ENCODE measurements around the gene TMEM198. TPM values are rescaled to one million over a fixed set of nuclear protein-coding genes. Genes with fewer than 3 reads are reported as not detected.

Gene TMEM198
- total and polyA plus RNA-seq, 9 of the 15 experiments (the other 6 are each of a cell fraction or from before 2014, with no cell fraction given) = 0.03 to 3.8 (median 1.0) TPM

DNA sequence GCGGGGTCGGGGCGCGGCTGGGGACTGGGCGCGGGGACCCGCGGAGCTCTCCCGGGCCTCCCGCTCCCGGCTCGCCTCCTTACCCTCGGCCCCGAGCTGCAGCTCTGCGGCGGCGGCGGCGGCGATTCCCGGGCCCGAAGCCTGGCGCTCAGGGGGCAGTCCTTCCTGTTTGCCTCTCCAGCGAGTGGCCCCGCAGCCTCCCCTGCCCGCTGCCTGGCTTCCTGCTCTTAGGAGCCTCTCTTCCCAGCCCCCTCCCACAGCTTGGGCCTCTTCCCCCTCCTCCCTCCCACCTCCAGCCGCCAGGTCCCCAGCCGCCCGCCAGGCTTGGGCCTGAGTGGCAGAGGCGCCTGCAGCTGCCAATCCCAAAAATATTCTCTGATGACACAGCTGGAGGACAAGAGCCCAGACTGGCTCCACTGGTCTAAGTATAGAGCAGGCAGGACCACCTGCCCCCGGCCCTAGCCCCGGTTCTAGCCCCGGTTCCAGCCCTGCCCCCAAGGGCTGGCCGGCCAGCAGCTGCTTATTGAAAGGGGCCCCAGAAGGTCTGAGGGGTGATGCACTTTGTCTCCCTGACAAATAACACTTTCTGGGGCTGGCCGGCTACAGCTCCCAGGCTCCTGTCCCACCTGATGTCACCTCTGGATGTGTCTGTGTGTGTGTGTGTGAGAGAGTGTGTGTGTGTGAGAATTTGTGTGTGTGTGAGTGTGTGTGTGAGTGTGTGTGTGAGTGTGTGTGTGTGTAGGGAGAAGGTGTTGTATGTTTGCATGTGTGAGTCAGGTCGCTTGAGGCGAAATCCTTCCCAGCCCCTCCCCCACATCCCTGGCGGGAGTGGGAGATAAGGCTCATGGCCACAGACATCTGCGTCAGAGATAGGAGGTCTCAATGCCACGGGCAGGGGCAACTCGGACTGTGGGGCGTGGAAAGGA, 27.7 kb downstream of the TMEM198 start, which contains the start of gene OBSL1 (continued):
- TF ChIP-seq CREB1 (IDR thresholded peaks at IDR 0.05) = peak; percentile 62
- TF ChIP-seq CREB1 (CRISPR knock-in tag; IDR thresholded peaks at IDR 0.05) = peak; percentile 57; the same call in 1 of the 2 replicates
- TF ChIP-seq SOX6 (IDR thresholded peaks at IDR 0.05) = peak; percentile 70
- TF ChIP-seq TBL1XR1 (IDR thresholded peaks at IDR 0.05; ENCODE audit: low read length in 2 of 2) = peak in 1 of 2 experiments; percentile 83; a peak in 2 of 4 replicates
- TF ChIP-seq, protein P1, sequence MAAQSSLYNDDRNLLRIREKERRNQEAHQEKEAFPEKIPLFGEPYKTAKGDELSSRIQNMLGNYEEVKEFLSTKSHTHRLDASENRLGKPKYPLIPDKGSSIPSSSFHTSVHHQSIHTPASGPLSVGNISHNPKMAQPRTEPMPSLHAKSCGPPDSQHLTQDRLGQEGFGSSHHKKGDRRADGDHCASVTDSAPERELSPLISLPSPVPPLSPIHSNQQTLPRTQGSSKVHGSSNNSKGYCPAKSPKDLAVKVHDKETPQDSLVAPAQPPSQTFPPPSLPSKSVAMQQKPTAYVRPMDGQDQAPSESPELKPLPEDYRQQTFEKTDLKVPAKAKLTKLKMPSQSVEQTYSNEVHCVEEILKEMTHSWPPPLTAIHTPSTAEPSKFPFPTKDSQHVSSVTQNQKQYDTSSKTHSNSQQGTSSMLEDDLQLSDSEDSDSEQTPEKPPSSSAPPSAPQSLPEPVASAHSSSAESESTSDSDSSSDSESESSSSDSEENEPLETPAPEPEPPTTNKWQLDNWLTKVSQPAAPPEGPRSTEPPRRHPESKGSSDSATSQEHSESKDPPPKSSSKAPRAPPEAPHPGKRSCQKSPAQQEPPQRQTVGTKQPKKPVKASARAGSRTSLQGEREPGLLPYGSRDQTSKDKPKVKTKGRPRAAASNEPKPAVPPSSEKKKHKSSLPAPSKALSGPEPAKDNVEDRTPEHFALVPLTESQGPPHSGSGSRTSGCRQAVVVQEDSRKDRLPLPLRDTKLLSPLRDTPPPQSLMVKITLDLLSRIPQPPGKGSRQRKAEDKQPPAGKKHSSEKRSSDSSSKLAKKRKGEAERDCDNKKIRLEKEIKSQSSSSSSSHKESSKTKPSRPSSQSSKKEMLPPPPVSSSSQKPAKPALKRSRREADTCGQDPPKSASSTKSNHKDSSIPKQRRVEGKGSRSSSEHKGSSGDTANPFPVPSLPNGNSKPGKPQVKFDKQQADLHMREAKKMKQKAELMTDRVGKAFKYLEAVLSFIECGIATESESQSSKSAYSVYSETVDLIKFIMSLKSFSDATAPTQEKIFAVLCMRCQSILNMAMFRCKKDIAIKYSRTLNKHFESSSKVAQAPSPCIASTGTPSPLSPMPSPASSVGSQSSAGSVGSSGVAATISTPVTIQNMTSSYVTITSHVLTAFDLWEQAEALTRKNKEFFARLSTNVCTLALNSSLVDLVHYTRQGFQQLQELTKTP (IDR thresholded peaks at IDR 0.05; ENCODE audit: low read depth in 1 of 2, partially characterized antibody in 2 of 2) = peak in 1 of 2 experiments; percentile 46
- TF ChIP-seq ZNF274 (IDR thresholded peaks at IDR 0.05; ENCODE audit: borderline replicate concordance, low read depth, low read length) = no peak
- TF ChIP-seq, protein P2, sequence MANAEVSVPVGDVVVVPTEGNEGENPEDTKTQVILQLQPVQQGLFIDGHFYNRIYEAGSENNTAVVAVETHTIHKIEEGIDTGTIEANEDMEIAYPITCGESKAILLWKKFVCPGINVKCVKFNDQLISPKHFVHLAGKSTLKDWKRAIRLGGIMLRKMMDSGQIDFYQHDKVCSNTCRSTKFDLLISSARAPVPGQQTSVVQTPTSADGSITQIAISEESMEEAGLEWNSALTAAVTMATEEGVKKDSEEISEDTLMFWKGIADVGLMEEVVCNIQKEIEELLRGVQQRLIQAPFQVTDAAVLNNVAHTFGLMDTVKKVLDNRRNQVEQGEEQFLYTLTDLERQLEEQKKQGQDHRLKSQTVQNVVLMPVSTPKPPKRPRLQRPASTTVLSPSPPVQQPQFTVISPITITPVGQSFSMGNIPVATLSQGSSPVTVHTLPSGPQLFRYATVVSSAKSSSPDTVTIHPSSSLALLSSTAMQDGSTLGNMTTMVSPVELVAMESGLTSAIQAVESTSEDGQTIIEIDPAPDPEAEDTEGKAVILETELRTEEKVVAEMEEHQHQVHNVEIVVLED (CRISPR knock-in tag; IDR thresholded peaks at IDR 0.05) = no peak
- peak; percentile 73 for TF ChIP-seq ZNF644 (tag; IDR thresholded peaks at IDR 0.05; ENCODE audit: low read depth)
- TF ChIP-seq FOXM1 (IDR thresholded peaks at IDR 0.05; ENCODE audit: low read depth) = no peak
- TF ChIP-seq FOXM1 (CRISPR knock-in tag; IDR thresholded peaks at IDR 0.05; ENCODE audit: low read depth) = no peak
- TF ChIP-seq YY1 (IDR thresholded peaks at IDR 0.05; ENCODE audit: borderline replicate concordance in 1 of 3, control insufficient read depth in 1 of 3, extremely low read depth in 1 of 3, insufficient read depth in 3 of 3, insufficient read length in 1 of 3, insufficient replicate concordance in 2 of 3, low read depth in 1 of 3, low read length in 2 of 3) = no peak
- TF ChIP-seq BACH1 (tag; IDR thresholded peaks at IDR 0.05) = no peak
- TF ChIP-seq, protein P3, sequence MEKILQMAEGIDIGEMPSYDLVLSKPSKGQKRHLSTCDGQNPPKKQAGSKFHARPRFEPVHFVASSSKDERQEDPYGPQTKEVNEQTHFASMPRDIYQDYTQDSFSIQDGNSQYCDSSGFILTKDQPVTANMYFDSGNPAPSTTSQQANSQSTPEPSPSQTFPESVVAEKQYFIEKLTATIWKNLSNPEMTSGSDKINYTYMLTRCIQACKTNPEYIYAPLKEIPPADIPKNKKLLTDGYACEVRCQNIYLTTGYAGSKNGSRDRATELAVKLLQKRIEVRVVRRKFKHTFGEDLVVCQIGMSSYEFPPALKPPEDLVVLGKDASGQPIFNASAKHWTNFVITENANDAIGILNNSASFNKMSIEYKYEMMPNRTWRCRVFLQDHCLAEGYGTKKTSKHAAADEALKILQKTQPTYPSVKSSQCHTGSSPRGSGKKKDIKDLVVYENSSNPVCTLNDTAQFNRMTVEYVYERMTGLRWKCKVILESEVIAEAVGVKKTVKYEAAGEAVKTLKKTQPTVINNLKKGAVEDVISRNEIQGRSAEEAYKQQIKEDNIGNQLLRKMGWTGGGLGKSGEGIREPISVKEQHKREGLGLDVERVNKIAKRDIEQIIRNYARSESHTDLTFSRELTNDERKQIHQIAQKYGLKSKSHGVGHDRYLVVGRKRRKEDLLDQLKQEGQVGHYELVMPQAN (IDR thresholded peaks at IDR 0.05; ENCODE audit: borderline replicate concordance) = 0 out of 2 replicates have a peak, but pooled peaks have one; percentile 15
- TF ChIP-seq CSDE1 (IDR thresholded peaks at IDR 0.05) = no peak
- no peak for TF ChIP-seq U2AF1 (optimal IDR thresholded peaks at IDR 0.05; ENCODE audit: low read depth, low read length)
- TF ChIP-seq MTA1 (IDR thresholded peaks at IDR 0.05; ENCODE audit: borderline replicate concordance) = peak; percentile 91
- peak; percentile 71; the same call in 1 of the 2 replicates for TF ChIP-seq PML (IDR thresholded peaks at IDR 0.05; ENCODE audit: low read length)

Measured in K562 (cell line).